ENCODE measurements around the gene TSFM. TPM values are rescaled to one million over a fixed set of nuclear protein-coding genes. Genes with fewer than 3 reads are reported as not detected.
"Not testable (repeated sequence)": the region's sequence is repeated elsewhere in the genome, so short reads cannot be mapped to it uniquely, and the experiment has no call there.

Gene TSFM
- total RNA-seq, 1 experiment from 2014 or later, result 53.2 TPM

- ATAC-seq; CTCF ChIA-PET; H3K4me3 ChIP-seq (replicated peaks in 1 of 2; ENCODE audit: low read depth in 1 of 2, low read length in 2 of 2); H3K9me3 ChIP-seq (ENCODE audit: control insufficient read depth in 1 of 2, insufficient read depth in 1 of 2, low read depth in 1 of 2, low read length in 2 of 2); H2AFZ ChIP-seq (ENCODE audit: low read depth, low read length, poor library complexity, severe bottlenecking); H4K20me1 ChIP-seq (ENCODE audit: insufficient read depth); DNase-seq (ENCODE audit: low read depth, low spot score); RAD21 ChIA-PET (ENCODE audit: low non-redundant PET in 1 of 2, low total read pairs in 2 of 2, uncharacterized antibody in 2 of 2, unreplicated experiment in 2 of 2); H3K4me1 ChIP-seq (ENCODE audit: control insufficient read depth in 1 of 2, insufficient read depth in 2 of 2, low read length in 2 of 2); H3K27me3 ChIP-seq (ENCODE audit: insufficient read depth, low read length); H3K79me2 ChIP-seq (ENCODE audit: insufficient read depth, low read length); intact Hi-C loops (cut with micrococcal nuclease); H3K27ac ChIP-seq (ENCODE audit: low read depth, low read length); H3K4me2 ChIP-seq (ENCODE audit: low read length); H3K9ac ChIP-seq (ENCODE audit: low read length); POLR2A ChIA-PET; BruUV-seq (replicated peaks); H3K9me2 ChIP-seq (ENCODE audit: insufficient read depth): not testable (repeated sequence)
- peaks cover 9 to 23% of the 10 kb centered on the region in 2 experiments; a peak in 3 of 4 replicates for H3K36me3 ChIP-seq (ENCODE audit: control insufficient read depth in 1 of 2, insufficient read depth in 2 of 2, low read length in 2 of 2)
These were observed 38.4 kb downstream of the TSFM start for GRCh38 chr12:57821015-57821414.

DNA sequence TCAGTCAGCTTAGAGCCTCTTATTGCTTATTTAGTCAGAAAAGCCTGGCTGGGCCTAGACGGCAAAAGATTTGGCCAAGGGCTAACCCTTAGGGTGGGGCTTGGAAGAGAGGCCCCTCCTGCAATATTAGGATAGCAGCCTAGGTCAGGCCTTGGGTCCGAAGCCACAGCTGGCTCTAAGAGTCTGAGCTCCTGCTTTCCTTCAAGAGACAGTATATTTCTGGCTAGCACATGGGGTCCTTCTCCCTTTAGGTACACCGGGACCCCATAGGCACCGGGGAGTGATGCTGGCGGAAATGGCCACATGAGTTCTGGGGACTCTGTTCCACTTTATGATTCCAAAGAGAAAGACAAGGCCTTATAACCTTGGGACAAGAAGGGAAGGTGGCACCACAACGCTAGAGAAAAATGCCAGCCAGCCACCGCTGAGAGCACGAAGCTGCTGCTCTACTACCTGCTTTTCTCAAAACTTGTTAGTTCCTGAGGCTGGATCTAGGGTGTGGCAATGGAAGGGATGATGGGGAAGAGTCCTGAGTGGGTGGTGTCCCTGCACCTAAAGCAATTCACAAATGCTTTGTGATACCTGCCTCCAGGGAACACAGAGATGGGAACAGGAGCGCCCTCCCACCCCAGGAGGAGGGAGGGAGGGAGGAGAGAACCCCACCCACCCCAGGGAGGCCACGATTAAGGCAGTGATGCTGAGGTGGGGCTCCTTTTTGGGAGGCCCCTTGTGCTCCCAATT is 39.1 kb downstream of the TSFM start:
- Histone ChIP-seq H3K9me3 (ENCODE audit: control insufficient read depth in 1 of 2, insufficient read depth in 1 of 2, low read depth in 1 of 2, low read length in 2 of 2) (no peaks in the 10 kb centered on the region), H3K27ac (ENCODE audit: low read depth, low read length) (no peak overlapping the region), H3K4me3 (replicated peaks in 1 of 2; ENCODE audit: low read depth in 1 of 2, low read length in 2 of 2) (no peak overlapping the region), H3K4me2 (ENCODE audit: low read length) (no peak overlapping the region), H2AFZ (ENCODE audit: low read depth, low read length, poor library complexity, severe bottlenecking) (no peak overlapping the region), H4K20me1 (ENCODE audit: insufficient read depth) (no peaks in the 10 kb centered on the region), H3K9ac (ENCODE audit: low read length) (no peak overlapping the region), H3K79me2 (ENCODE audit: insufficient read depth, low read length) (no peaks in the 10 kb centered on the region), H3K36me3 (ENCODE audit: control insufficient read depth in 1 of 2, insufficient read depth in 2 of 2, low read length in 2 of 2) (peaks cover 15 to 30% of the 10 kb centered on the region in 2 experiments; a peak in 3 of 4 replicates), H3K9me2 (ENCODE audit: insufficient read depth) (no peaks in the 10 kb centered on the region), H3K27me3 (ENCODE audit: insufficient read depth, low read length) (no peaks in the 10 kb centered on the region), H3K4me1 (ENCODE audit: control insufficient read depth in 1 of 2, insufficient read depth in 2 of 2, low read length in 2 of 2) (no peaks in the 10 kb centered on the region; a peak in 1 of 4 replicates)
- ATAC-seq (no peak), DNase-seq (ENCODE audit: low read depth, low spot score) (no peak)
- ChIA-PET RAD21 (ENCODE audit: low non-redundant PET in 1 of 2, low total read pairs in 2 of 2, uncharacterized antibody in 2 of 2, unreplicated experiment in 2 of 2) (no interaction called here), CTCF (no interaction called here), POLR2A (no interaction called here)
- TF ChIP-seq FOSL1 (IDR thresholded peaks at IDR 0.05; ENCODE audit: low read depth) (no peak), POLR2A (IDR thresholded peaks at IDR 0.05; ENCODE audit: borderline replicate concordance, extremely low read depth, insufficient read depth, insufficient read length) (no peak), EGR1 (IDR thresholded peaks at IDR 0.05; ENCODE audit: low read depth) (no peak), SIN3A (IDR thresholded peaks at IDR 0.05; ENCODE audit: low read depth) (no peak), YY1 (IDR thresholded peaks at IDR 0.05; ENCODE audit: extremely low read depth, insufficient replicate concordance, low read depth, low read length) (no peak), MAX (IDR thresholded peaks at IDR 0.05) (no peak), SP1 (IDR thresholded peaks at IDR 0.05; ENCODE audit: low read depth) (no peak), SRF (IDR thresholded peaks at IDR 0.05; ENCODE audit: low read depth) (no peak)
- TF ChIP-seq, protein P1, sequence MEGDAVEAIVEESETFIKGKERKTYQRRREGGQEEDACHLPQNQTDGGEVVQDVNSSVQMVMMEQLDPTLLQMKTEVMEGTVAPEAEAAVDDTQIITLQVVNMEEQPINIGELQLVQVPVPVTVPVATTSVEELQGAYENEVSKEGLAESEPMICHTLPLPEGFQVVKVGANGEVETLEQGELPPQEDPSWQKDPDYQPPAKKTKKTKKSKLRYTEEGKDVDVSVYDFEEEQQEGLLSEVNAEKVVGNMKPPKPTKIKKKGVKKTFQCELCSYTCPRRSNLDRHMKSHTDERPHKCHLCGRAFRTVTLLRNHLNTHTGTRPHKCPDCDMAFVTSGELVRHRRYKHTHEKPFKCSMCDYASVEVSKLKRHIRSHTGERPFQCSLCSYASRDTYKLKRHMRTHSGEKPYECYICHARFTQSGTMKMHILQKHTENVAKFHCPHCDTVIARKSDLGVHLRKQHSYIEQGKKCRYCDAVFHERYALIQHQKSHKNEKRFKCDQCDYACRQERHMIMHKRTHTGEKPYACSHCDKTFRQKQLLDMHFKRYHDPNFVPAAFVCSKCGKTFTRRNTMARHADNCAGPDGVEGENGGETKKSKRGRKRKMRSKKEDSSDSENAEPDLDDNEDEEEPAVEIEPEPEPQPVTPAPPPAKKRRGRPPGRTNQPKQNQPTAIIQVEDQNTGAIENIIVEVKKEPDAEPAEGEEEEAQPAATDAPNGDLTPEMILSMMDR (IDR thresholded peaks at IDR 0.05 in 2 of 3, conservative IDR thresholded peaks at IDR 0.05 in 1 of 3; ENCODE audit: borderline replicate concordance in 1 of 3, insufficient read depth in 1 of 3, low read depth in 2 of 3, low read length in 2 of 3), result no peak
- BruUV-seq (replicated peaks), result no TSS peak
- intact Hi-C loops (cut with micrococcal nuclease), result no loop called here
